Upper lobe of right lung (tissue), 1 donor: ENCODE data around the gene TLE1. TPM values are rescaled to one million over a fixed set of nuclear protein-coding genes. Genes with fewer than 3 reads are reported as not detected.

Experiments used
- ATAC-seq: fragments of 200-7000 bp; cut with Tn5 transposase; one replicate; pipeline ENCODE4 v1.9.1; 2020; ENCODE audit warnings: mild to moderate bottlenecking, moderate library complexity
- DNase-seq: peaks from one replicate; pipeline ENCODE4 v3.0.0-alpha.2; 2020
- H3K27ac ChIP-seq: fragments of 200-600 bp; one replicate; pipeline ENCODE4 v1.8.0; 2022
- H3K27me3 ChIP-seq: fragments of 200-600 bp; one replicate; pipeline ENCODE4 v1.8.0; 2022; ENCODE audit warnings: mild to moderate bottlenecking
- H3K36me3 ChIP-seq: fragments of 200-600 bp; one replicate; pipeline ENCODE4 v1.8.0; 2022
- H3K4me1 ChIP-seq: fragments of 200-600 bp; one replicate; pipeline ENCODE4 v1.8.0; 2022
- H3K4me3 ChIP-seq: fragments of 200-600 bp; one replicate; pipeline ENCODE4 v1.8.0; 2022; ENCODE audit warnings: mild to moderate bottlenecking
- H3K9me3 ChIP-seq: fragments of 200-600 bp; one replicate; pipeline ENCODE4 v1.8.0; 2022
- intact Hi-C: fragments of 100-400 bp; cut with DNase I; formaldehyde crosslinking; loops from one replicate; pipeline ENCODE4 v1.11.0; 2022
- total RNA-seq: library from RNA; stranded (reverse); fragmentation: NEBNext Ultra II Directional; extraction: Animal tissue kit (Norgen Biotek cat#: 25700); gene quantifications from one replicate; pipeline ENCODE4 v1.2.1, GENCODE V29; 2021
- TF ChIP-seq, protein P1 (sequence below): fragments of 200-600 bp; IDR thresholded peaks from one replicate; pipeline ENCODE4 v1.8.0; 2022; ENCODE audit warnings: antibody characterized with exemption
- donor health status: DM: no; HTN: yes; CAD: no; lungs with severe emphysema.

TLE1 gene
- total RNA-seq, 1 donor from 2014 or later, result 19.2 TPM

DNA sequence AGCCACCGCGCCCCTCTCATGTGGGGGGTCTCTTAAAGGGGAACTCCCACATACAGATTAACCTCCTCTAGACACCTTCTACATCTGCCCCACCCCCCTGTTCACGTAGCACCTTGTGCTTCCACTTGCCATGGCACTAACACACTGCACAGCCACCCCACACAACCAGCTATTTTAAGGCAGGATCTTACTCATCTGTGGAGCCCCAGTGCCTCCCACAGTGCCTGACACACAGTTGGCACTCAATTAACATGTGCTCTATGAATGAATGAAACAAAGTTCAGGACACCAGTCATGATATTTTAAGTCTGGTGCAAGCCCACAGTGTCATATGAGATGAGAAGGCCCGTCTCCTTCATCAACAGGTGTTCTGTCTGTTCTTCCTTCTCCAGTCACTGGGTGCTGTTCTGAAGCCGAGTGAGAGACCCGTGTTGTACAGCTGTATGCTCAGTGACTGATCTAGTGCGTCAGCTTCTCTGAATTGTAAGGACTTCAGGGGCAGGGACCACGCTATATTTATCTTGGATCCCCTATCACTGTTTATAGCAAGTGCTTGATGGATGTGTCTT, 149.1 kb downstream of the TLE1 start:
- ATAC-seq, result no peak
- H3K27ac ChIP-seq, result no peak overlapping the region
- H3K9me3 ChIP-seq, result no peaks in the 10 kb centered on the region
- no peak overlapping the region for H3K4me3 ChIP-seq
- H3K27me3 ChIP-seq, result no peaks in the 10 kb centered on the region
- no peak for DNase-seq
- TF ChIP-seq, protein P1, sequence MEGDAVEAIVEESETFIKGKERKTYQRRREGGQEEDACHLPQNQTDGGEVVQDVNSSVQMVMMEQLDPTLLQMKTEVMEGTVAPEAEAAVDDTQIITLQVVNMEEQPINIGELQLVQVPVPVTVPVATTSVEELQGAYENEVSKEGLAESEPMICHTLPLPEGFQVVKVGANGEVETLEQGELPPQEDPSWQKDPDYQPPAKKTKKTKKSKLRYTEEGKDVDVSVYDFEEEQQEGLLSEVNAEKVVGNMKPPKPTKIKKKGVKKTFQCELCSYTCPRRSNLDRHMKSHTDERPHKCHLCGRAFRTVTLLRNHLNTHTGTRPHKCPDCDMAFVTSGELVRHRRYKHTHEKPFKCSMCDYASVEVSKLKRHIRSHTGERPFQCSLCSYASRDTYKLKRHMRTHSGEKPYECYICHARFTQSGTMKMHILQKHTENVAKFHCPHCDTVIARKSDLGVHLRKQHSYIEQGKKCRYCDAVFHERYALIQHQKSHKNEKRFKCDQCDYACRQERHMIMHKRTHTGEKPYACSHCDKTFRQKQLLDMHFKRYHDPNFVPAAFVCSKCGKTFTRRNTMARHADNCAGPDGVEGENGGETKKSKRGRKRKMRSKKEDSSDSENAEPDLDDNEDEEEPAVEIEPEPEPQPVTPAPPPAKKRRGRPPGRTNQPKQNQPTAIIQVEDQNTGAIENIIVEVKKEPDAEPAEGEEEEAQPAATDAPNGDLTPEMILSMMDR, result no peak
- H3K4me1 ChIP-seq, result no peaks in the 10 kb centered on the region
- intact Hi-C loops, result no loop called here
- H3K36me3 ChIP-seq, result no peaks in the 10 kb centered on the region

DNA sequence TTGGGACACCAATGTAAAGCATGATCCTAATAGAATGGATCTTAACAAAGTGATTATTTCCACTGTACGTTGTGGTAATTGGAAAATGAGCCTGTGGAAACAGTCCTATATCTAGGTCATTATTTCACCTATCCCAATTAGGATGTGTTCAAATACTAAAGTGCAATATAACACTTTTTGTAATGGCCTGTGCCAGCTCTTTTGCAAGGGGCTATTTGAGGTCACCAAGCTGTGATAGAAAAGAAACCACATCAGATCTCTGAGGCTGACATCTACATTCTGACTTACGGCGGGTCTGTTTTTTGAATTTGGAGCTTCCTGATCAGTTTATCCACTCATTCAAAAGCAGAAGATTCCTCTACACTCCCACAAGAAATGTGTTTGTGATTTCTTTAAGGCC, 150.0 kb downstream of the TLE1 start:
- no peak for DNase-seq
- Histone ChIP-seq H3K4me1 (no peaks in the 10 kb centered on the region), H3K27ac (no peak overlapping the region), H3K9me3 (no peaks in the 10 kb centered on the region), H3K27me3 (no peaks in the 10 kb centered on the region), H3K36me3 (no peaks in the 10 kb centered on the region), H3K4me3 (no peak overlapping the region)
- intact Hi-C loops, result no loop called here
- ATAC-seq, result no peak
- TF ChIP-seq, protein P1, result no peak

DNA sequence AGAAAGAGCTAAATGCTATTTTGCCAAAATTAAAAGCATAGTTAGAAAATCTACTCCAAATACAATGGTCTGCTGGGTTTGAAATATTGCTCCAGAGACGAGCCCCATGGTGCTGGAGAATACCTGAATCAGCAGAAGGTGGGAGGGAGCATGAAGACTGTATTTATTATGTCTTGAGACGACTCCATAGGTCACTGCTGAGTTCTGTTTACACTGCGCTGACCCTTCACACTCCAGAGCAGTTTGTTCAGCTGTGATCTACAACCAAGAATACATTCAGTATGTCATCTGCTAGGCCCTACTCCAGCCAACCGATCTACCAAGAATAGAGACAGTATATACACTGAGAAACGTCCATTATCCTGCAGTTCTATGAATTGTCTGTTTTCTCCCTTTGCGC, 150.5 kb downstream of the TLE1 start:
- Histone ChIP-seq H3K36me3 (no peaks in the 10 kb centered on the region), H3K27me3 (no peaks in the 10 kb centered on the region), H3K9me3 (no peaks in the 10 kb centered on the region), H3K4me1 (no peaks in the 10 kb centered on the region), H3K27ac (no peak overlapping the region), H3K4me3 (no peak overlapping the region)
- TF ChIP-seq, protein P1, result no peak
- intact Hi-C loops, result no loop called here
- ATAC-seq (no peak), DNase-seq (no peak)

DNA sequence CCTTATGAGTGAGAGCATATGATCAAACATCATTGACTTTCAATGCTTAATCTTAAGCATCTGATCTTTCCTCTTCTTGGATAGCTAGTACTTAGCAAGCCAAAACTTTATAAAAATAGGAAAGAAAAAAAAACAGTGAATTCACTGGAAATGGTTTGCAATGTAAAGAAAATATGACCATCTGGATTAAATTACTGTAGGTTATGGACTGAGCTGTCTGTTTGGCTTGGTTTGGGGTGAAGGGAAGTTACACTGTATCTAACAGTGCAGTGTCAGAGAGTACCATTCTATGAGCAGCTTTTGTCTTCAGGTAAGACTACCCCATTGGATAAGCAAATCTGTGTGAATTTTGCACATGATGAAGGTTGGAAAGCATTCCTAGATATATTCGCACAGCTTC, 151.4 kb downstream of the TLE1 start:
- Histone ChIP-seq H3K9me3 (no peaks in the 10 kb centered on the region), H3K4me1 (no peaks in the 10 kb centered on the region), H3K27ac (no peak overlapping the region), H3K4me3 (no peak overlapping the region), H3K36me3 (no peaks in the 10 kb centered on the region), H3K27me3 (no peaks in the 10 kb centered on the region)
- intact Hi-C loops, result no loop called here
- DNase-seq, result no peak
- TF ChIP-seq, protein P1, result no peak
- no peak for ATAC-seq

DNA sequence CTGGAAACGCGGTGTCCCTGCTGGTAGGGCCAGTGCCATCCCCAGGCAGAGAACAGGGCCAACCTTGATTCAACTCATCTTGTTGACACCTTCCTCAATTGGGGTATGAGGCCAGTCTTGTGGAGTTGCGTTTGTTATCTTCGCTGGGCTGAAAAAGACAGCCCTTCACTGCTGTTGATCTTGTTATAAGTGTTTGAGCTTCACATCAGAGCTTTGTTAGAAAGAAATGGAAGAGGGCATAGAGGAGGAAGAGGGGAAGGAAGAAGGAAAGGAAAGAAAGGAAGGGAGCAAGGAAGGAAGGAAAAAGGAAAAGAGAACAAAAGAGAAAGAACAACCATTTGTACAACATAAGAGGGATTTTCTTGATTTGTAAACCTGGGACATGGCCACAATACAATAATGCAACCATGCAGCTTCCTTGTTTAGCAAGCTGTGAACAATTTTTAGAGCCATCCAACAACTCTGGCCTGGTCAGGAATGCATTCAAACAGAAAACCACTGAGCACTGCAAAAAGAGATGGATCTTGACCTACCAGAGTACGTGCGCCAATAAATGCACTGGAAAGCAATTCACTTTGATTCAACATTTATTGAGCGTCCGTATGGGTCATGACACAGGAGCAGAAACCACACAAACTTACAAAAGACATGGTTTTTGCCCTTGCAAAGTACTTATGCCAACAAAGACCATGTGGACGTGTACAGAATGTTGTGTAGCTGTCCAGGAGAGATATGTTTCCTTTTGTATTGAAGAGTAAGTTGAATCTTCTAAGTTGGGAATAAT, 152.9 kb downstream of the TLE1 start:
- TF ChIP-seq, protein P1, result no peak
- Histone ChIP-seq H3K9me3 (no peaks in the 10 kb centered on the region), H3K27me3 (no peaks in the 10 kb centered on the region), H3K27ac (no peak overlapping the region), H3K4me1 (no peaks in the 10 kb centered on the region), H3K36me3 (no peaks in the 10 kb centered on the region), H3K4me3 (no peak overlapping the region)
- DNase-seq (no peak), ATAC-seq (no peak)
- intact Hi-C loops, result no loop called here
